ENCODE data around the gene KCND3.

KCND3 gene

DNA sequence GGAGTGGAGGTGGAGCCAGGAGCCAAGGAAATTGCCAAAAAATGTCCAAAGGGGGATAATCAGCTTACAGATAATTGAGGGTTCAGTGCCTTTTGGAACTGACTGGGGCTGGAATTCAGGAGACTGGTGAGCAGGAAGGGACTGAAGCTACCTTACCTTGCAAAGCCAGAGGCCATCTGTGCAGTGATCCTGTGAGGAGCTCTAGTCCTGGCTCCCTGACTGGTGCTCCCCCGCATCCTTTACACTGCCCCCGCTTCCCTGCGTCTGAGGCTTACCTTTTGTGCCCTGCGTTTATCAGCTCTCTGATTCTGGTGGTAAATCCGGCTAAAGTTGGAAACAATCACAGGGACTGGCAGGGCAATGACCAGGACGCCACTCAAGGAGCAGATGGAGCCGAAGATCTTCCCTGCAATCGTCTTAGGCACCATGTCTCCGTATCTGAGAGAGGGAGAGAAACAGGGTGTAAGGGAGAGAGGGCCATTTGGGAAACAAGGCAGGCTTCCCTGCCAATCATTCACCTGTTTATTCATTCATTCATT, 202.7 kb downstream of the KCND3 start:
- in situ Hi-C loops (cut with MboI; ENCODE audit: low sequenced_read_pairs), result no loop called here

- in situ Hi-C loops (cut with MboI; ENCODE audit: low sequenced_read_pairs), result no loop called here
Observed at GRCh38 chr1:111784273-111784901, 205.1 kb downstream of the KCND3 start.

- in situ Hi-C loops (cut with MboI; ENCODE audit: low sequenced_read_pairs), result no loop called here
Observed at GRCh38 chr1:111779546-111779945, 209.9 kb downstream of the KCND3 start.

- in situ Hi-C loops (cut with MboI; ENCODE audit: low sequenced_read_pairs), result no loop called here
Observed at GRCh38 chr1:111778541-111779051, 210.9 kb downstream of the KCND3 start.

DNA sequence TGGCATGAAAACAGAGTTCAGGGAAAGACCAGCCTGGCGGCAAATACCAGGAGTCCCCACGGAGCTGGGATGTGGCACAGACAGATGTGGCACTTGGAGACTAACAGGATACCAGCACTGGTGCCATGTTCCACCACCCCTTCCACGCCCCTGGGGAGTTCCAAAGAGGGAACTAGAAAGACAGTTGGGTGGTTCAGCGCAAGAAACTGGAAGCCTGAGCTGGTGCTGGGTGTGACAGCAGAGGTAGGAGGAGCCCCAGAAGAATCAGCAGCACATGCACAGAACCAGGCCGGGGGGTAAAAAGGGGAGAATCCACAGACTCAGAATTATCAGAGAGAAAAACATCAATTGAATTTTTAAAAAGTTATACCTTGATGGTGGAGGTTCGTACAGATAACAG, 211.4 kb downstream of the KCND3 start:
- in situ Hi-C loops (cut with MboI; ENCODE audit: low sequenced_read_pairs), result no loop called here

GRCh38 chr1:111777301-111777700, 212.2 kb downstream of the KCND3 start:
- in situ Hi-C loops (cut with MboI; ENCODE audit: low sequenced_read_pairs), result no loop called here

- in situ Hi-C loops (cut with MboI; ENCODE audit: low sequenced_read_pairs), result no loop called here
Observed at GRCh38 chr1:111776861-111777260, 212.6 kb downstream of the KCND3 start.

- in situ Hi-C loops (cut with MboI; ENCODE audit: low sequenced_read_pairs), result no loop called here
Observed at GRCh38 chr1:111776391-111776790, 213.1 kb downstream of the KCND3 start.

DNA sequence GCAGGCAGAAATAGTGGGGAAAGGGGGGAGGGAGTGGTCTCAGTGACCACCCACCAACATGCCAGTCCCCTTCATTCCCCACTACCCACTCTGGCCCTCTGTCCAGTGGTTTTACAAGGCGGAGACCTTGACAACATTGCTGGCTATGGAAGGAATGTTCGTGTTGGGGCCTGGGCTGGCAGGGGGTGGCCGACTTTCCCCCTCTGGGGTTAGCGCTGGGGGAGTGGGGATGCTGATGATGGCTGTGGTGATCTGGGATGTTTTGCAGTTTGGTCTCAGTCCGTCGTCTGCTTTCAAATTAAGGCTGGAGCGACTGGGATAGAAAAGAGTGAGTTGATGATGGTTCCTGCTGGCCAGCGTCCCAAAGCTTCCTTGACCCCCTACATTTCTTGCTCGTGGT, 213.5 kb downstream of the KCND3 start:
- in situ Hi-C loops (cut with MboI; ENCODE audit: low sequenced_read_pairs), result no loop called here

DNA sequence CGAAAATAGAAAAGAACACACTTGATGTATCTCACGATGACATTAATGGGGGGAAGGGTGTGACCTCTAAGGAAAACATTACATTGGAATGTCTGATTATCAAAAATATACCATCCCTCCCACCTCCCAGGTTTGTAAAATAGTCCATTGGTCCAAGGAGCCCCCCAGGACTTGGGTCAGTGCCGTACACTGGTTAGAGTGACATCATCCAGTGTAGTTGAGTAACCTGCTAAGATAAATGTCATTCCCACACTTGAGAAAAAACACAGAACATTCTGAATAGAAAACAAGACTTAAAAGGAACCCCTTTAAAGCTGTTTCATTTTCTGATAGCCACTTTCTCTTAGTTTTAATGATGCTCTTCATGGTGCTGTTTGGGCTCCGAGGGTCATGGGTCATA, 218.6 kb downstream of the KCND3 start:
- in situ Hi-C loops (cut with MboI; ENCODE audit: low sequenced_read_pairs), result no loop called here

DNA sequence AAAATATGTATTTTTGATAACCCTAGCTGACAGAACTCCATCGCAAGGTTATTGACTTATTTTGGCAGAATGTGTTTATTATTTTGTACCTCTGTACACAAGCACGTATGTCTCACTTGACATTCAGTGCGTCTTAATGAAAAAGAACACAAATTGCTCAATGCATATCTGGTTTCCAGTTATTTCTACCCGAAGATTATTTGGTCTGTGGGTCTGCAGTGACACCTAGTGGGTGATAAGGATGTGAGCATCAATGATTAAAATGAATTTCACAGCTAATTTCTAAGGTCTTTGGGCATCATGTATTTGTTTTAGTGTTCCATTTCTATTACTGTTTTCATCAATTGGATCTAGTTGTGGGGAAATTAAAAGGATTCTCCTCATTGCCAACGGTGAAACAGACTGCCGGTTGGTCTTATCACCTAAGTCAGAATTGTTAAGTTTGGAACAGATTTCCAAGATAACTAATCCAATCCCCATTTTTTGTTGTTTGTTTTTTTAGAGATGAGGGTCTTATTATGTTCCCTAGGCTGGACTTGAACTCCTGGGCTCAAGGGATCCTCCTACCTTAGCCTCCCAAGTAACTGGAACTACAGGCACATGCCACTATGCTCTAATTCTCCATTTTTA, 219.8 kb downstream of the KCND3 start:
- in situ Hi-C loops (cut with MboI; ENCODE audit: low sequenced_read_pairs), result no loop called here

DNA sequence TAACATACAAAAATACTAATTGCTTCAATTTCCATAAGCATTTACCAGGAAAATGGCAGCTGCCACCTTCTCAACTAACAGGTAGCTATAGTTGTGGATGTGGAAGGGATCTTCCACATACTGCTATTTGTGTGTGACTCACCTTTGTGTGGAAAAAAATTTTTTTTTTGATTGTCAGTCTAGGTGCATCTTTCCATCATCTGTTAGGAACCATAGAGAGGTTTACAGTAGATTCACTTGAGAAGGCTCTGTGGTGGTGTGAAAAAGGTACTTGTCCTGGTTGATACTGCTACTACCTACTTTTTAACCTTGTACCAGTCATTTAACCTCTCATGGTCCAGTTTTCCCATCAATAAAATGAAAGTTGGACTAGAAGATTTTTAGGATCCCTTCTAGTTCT, 220.8 kb downstream of the KCND3 start:
- in situ Hi-C loops (cut with MboI; ENCODE audit: low sequenced_read_pairs), result no loop called here

- in situ Hi-C loops (cut with MboI; ENCODE audit: low sequenced_read_pairs), result no loop called here
Observed at GRCh38 chr1:111768023-111768422, 221.4 kb downstream of the KCND3 start.

GRCh38 chr1:111762332-111762731, 227.1 kb downstream of the KCND3 start:
- in situ Hi-C loops (cut with MboI; ENCODE audit: low sequenced_read_pairs), result no loop called here

- in situ Hi-C loops (cut with MboI; ENCODE audit: low sequenced_read_pairs), result no loop called here
Observed at GRCh38 chr1:111761717-111762116, 227.8 kb downstream of the KCND3 start.

GRCh38 chr1:111758373-111758772, 231.1 kb downstream of the KCND3 start:
- in situ Hi-C loops (cut with MboI; ENCODE audit: low sequenced_read_pairs), result loop anchor here (5.0 to 10.0 kb wide), 2 partner anchors 56 to 274 kb away; no protein-coding TSS in a partner anchor

GRCh38 chr1:111756124-111756513, 233.3 kb downstream of the KCND3 start:
- in situ Hi-C loops (cut with MboI; ENCODE audit: low sequenced_read_pairs), result loop anchor here (5.0 to 10.0 kb wide), 2 partner anchors 54 to 271 kb away; no protein-coding TSS in a partner anchor

GRCh38 chr1:111755331-111756123, 233.9 kb downstream of the KCND3 start, which contains the start of gene DDX20:
TSS of gene DDX20 (plus strand) at chr1:111755901. CDS start at chr1:111755925, 24 bp downstream.
- in situ Hi-C loops (cut with MboI; ENCODE audit: low sequenced_read_pairs), result loop anchor here (5.0 to 10.0 kb wide), 2 partner anchors 53 to 271 kb away; no protein-coding TSS in a partner anchor

DNA sequence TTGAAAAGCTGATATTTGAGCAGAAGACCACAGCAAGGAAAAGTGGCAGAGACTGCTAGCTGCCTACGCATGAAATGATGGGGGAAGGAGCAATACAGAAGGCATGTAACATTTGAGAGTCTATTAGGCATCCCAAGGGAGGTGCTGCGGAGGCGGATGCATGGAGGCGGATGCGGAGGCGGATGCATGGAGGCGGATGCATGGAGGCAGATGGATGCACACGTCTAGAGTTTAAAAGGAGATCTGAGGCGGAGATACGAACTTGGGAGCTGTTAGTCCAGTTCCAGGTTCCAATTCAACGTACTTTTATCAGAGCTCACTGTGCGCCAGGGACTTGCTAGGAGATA, 234.5 kb downstream of the KCND3 start:
- in situ Hi-C loops (cut with MboI; ENCODE audit: low sequenced_read_pairs), result loop anchor here (5.0 to 10.0 kb wide), 2 partner anchors 53 to 270 kb away; no protein-coding TSS in a partner anchor

GRCh38 chr1:111751906-111752575, 237.4 kb downstream of the KCND3 start:
- in situ Hi-C loops (cut with MboI; ENCODE audit: low sequenced_read_pairs), result loop anchor here (10.0 kb wide), 1 partner anchor 267 kb away; no protein-coding TSS in a partner anchor

Data from HL-60/S4 treated with retinoic acid at 250 ng/mL for 4 days and 3 days (cell line).